Measurements from ENCODE around the gene DNAJC5. TPM values are rescaled to one million over a fixed set of nuclear protein-coding genes. Genes with fewer than 3 reads are reported as not detected.

Gene DNAJC5
- total RNA-seq, 1 donor from 2014 or later = 30.1 TPM

- DNase-seq (ENCODE audit: low spot score) = no peak
- intact Hi-C loops (cut with DNase I) = no loop called here
- ATAC-seq = no peak
Observed at GRCh38 chr20:63945031-63945658, 50.2 kb downstream of the DNAJC5 start.

DNA sequence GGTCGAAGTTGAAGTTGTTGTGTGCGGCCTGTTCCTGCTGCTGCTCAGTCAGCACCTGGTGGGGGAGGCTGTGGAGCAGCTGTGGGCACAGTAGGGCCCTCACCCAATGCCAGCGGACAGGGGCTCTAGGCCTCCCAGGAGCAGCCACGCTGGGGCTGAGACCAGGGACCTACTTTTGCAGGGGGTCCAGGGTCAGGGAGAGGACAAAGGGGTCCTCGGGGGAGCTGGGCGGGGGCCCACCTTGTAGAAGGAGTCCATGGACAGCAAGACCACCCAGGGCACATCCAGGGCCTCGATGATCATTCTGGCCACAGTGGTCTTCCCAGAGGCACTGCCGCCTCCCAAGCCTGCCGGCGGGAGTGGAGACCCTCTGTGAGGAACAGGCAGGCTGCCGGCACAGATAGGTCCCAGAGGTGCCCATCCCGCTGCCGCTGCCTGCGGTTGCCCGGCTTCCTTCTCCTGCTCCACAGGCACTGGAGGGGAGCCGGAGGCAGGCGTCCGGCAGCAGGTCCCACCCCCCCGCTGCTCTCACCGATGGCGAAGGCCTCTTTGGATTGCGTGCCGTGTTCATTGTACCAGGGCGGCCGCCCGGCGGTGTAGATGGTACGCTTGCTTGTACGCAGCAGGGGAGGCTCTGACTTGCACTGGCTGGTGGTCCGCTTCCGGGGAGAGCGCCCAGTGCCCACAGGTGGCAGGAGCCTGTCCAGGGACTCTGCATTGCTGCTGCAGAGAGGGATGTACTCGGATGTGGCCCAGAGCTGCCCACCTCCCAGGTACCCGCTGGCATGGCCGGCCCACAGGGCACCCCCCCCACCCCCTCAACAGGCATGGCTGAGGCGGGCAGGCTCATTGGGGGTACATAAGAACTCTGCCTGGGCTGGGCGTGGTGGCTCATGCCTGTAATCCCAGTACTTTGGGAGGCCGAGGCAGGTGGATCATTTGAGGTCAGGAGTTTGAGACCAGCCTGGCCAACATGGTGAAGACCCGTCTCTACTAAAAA is 51.3 kb downstream of the DNAJC5 start:
- intact Hi-C loops (cut with DNase I) = no loop called here
- ATAC-seq (no peak), DNase-seq (ENCODE audit: low spot score) (no peak)

DNA sequence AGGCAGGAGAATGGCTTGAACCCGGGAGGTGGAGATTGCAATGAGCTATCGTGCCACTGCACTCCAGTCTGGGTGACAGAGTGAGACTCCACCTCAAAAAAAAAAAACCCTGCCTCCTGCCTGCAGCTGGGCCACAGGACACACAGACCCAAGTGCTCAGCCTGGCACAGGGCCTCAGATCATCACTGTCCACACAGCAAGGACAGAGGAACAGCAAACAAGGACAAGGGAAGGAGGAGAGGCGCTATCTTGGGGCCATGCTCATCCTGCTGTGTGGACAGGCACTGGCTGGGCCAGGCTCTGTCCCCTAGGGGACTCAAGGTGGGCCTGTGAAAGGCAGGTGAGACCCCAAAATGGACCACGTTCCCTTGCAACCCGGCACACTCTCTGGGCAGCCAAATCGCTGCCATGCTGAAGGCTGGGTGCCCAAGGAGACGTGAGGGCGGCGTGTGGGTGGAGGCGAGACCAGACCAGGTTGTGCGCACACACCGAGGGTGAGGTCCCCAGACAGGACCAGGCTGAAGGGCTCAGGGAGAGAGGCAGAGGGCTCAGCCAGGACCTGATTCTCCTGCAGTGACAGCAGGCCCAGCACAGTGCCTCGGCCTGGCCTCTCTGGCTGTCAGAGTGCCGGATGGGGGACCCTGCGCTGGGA is 52.2 kb downstream of the DNAJC5 start:
- intact Hi-C loops (cut with DNase I) = no loop called here
- ATAC-seq (no peak), DNase-seq (ENCODE audit: low spot score) (no peak)

DNA sequence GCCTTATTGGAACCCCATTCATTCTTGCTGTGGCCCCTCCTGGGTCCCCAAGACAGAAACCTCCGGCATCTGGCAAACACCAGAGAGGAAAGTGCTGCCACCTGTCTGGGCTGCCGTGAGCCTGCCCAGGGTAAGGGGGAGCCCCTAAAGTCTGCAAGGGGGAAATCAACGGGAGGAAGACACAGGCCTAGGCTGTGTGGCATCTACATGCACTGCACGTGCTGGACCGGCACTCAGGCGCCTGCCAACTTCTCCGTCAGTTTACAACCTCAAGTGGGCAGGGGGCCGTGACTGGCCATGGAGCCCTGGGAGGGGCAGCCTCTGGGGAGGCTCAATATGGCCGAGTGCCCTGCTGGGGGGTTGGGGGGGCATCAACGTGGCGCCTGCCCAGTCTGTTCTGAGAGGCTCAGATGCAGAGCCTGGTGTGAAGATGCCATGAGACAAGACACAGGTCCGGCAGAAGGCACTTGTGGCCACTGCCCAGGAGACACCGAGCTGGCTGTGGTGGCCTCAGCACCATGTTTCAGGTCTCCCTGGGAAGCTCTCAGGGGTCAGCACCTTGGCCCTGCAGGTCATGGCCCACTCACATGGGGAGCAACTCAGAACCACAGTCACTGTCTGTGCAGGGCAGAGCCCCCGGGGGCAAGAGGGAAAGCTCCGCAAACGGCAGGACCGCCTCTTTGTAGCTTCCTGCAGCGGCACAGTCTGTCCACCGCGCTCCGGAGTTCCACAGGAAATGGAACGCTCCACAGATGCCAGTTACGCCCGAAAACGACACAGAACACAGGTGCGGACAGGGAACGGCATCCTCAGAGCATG is 52.9 kb downstream of the DNAJC5 start:
- intact Hi-C loops (cut with DNase I) = no loop called here
- peak; percentile 61 for DNase-seq (ENCODE audit: low spot score)
- no peak for ATAC-seq

DNA sequence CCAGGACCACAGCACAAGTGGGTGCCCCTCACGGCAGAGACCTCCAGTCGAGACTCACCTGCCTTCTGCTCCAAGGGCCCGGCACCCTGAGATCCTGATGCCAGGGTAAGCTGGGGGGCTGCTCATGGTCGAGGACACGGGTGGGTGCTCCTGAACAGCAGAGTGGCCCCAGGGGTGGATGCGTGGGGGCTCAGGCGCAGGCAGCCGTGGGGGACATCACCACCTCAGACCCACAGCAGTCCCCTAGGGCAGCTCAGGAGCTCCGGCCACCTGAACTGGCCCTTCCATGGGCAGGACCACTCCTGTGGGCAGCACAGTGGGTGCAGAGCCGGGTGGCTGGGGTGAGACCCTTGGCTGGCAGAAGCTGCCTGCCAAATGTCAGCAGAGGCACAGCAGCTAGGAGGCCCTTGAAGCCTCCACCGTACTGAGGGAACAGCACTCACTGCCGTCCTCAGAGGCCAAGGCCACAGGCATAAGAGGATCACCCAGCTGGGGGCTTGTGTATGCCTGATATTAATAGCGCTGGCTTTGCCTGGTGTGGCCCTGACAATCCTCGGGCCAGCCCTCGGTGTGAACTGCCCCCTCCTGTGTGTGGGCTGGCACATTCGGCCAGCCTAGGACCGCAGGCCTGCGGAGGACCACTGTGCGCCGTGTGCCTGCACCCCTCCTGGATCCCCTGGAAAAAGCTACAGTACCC is 55.9 kb downstream of the DNAJC5 start:
- DNase-seq (ENCODE audit: low spot score) (no peak), ATAC-seq (no peak)
- intact Hi-C loops (cut with DNase I) = no loop called here

DNA sequence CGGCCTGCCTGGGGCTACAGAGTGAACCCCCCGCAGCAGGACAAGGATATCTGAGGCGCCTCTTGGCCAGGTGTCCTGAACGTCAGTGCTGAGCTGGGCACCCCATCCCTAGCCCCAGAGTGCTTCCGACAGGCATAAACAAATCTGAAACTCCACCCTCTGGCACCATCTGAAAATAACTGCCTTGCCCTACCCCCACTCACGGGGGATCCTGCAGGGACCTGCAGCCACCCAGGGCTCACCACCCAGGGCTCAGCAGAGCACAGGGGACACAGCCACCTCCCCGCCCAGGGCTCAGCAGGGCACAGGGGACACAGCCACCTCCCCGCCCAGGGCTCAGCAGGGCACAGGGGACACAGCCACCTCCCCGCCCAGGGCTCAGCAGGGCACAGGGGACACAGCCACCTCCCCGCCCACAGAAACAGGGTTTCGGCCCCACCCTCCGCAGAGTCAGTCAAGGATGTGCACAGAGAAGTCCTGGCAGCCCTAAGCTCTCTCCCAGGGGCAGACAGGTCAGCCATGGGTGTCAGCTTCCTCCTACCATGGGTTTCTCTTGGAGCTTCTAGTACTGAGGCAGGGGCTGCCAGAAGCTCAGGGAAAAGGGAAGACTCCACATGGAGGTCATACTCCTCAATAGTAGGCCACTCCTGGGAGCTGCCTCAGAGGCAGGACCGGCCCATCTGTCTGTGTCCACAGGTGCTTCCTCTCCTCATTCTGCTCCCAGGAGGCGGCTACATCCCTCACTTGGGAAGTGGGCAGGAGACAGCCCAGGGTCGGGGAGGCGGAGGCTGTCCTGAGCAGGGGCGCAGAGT is 56.7 kb downstream of the DNAJC5 start:
- no peak for ATAC-seq
- intact Hi-C loops (cut with DNase I) = no loop called here
- DNase-seq (ENCODE audit: low spot score) = no peak

DNA sequence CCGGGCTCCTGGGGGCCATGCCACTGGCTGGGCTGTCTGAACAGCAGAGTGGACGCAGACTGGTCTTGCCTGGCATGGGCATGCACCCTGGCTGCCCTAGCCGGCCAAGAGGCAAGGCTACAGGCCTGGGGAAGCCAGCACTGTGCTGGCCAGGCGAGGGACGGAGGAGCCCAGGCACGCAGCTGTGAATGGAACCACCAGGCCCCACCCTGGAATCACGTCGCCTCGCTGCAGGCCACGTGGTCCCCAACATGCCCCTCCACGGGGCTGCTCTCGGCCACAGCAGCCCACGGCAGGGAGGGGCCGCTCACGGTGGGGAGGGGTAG is 57.2 kb downstream of the DNAJC5 start:
- no peak for ATAC-seq
- intact Hi-C loops (cut with DNase I) = no loop called here
- DNase-seq (ENCODE audit: low spot score) = no peak

DNA sequence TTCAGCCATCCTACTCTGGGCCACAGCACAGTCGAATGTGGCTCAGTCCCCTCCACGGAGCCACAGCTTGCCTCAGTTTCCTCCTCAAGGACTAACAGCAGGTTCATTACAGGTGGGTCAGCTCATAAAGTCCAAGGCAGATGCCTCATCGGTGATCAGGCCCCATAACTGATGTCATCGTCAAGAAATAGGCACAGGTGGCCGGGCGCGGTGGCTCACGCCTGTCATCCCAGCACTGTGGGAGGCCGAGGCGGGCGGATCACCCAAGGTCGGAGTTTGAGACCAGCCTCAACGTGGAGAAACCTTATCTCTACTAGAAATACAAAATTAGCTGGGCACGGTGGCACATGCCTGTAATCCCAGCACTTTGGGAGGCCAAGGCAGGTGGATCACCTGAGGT is 57.8 kb downstream of the DNAJC5 start:
- intact Hi-C loops (cut with DNase I) = no loop called here
- DNase-seq (ENCODE audit: low spot score) (no peak), ATAC-seq (no peak)

DNA sequence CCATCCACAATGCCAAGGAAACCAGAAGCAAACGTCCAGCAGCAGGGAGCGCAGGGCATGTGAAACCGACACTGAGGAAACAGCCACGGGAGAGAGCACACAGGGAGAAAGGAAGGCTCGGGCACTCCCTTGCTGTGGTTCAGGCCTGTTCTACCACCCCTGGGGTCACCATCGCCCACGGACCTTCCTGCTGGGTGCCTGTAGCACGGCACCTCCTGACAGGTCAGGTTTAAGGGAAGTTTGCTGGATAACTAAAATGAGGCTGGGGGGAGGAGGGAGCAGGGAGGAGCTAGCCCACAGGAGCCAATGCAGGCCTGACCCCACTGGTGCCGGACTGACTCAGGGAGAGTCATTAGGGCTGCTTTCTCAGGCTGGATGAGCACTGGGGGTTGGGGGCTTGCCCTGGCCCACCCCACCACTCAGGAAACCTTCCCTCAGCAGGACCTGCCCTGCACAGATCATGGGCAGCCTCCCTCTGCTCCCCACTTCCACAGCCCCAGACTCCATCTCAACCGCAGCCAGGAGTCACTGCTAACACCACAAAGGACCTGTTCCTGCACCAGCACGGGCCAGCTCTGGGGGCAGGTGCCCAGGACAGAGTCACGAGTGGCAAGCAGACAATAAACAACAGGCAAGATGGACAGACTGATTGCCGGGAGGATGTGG is 59.0 kb downstream of the DNAJC5 start:
- ATAC-seq (no peak), DNase-seq (ENCODE audit: low spot score) (no peak)
- intact Hi-C loops (cut with DNase I) = no loop called here

- ATAC-seq (no peak), DNase-seq (ENCODE audit: low spot score) (no peak)
- intact Hi-C loops (cut with DNase I) = no loop called here
Observed at GRCh38 chr20:63955281-63955826, 60.4 kb downstream of the DNAJC5 start.

DNA sequence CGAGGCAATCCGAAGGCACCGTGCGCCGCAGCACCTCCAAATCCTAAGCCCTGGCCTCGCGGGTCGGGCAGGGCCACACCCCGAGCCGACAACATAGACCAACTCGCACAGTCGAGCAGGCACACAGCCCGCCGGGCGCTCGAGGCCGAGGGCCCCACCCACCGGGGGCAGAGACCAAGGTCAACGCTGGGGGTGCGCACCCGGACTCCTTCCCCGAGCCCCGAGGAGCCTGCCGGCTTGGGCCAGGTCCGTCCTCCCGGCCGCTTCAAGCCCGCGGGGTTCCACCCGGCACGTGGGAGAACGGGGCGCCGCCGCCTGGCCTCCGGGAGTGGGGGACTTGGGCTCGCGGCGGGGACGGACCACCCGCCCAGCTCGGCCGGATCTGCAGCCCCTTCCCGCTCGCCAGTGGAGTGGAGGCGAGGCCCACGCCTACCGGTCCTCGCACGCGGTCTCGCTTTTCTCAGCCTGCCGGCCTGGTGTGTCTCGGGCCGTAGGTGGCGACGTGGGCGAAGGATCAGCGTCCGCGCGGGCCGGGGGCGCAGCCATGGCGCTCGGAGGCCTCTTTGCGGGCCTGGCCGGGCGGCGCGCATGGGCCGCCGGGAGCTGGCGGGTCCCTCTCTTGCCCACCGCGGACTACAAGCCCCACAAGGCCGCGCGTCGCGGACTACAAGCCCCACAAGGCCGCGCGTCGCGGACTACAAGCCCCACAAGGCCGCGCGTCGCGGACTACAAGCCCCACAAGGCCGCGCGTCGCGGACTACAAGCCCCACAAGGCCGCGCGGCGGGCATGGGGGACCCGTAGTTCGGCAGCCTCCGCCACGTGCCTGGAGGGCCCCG is 61.1 kb downstream of the DNAJC5 start, which contains the start of gene UCKL1:
Gene UCKL1, minus strand, starts transcription at position 590 of the 837 bp plus-strand sequence. Its CDS starts 44 bp downstream, at position 546.
- DNase-seq (ENCODE audit: low spot score) = peak; percentile 95
- peak; percentile 90 for ATAC-seq
- intact Hi-C loops (cut with DNase I) = no loop called here

DNA sequence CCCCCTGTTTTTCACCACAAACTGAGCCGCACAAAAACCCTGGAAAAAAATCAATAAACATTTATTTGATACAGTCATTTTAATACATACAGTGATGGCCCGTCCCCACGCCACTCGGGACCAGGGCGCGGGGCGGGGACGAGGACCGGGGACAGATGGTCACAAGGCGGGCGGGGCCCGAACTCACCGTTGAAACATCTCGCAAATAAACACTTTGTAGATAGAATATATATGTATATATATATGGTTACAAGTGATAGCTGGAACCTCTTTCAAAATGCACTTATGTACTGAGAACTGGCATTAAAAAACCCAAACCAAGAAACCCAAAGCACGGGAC is 61.7 kb downstream of the DNAJC5 start:
- ATAC-seq = no peak
- no peak for DNase-seq (ENCODE audit: low spot score)
- intact Hi-C loops (cut with DNase I) = no loop called here

- ATAC-seq (peak; percentile 74), DNase-seq (ENCODE audit: low spot score) (peak; percentile 84)
- intact Hi-C loops (cut with DNase I) = no loop called here
Observed at GRCh38 chr20:63957004-63957689, 62.2 kb downstream of the DNAJC5 start.

DNA sequence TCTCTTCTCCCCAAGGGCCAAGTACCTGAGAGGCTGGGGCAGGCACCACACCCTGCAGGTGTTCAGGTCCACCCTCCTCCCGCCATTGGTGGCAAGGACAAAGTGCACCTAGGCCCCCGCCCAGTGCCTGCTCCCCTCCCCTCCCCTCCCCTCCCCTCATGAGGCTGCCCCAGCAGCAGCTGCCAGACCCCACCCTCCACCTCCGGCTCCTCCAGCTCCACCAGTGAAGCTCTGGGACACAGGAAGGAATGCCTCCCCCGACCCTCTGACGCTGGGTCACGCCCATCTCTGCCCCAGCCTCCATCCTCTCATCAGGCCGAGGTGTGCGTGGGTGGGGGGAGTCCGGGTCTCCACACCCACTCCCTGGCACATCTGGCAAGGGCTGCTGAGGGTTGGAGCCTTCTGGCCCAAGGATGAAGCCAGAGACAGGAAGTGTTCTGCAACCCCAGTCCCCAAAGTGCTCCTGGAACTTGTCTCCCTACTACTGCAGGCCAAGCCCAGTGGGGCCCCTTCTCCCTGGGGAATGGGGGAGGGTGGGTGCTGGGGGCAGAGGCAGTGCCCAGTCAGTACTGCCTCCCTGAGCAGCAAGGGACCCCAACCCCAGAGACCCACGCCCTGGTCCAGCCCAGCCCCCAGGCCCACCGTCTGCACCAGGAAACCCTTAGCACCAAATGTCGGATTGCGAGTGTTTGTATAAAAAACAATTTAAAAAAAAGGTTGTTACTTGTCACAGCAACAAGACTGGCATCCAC is 62.9 kb downstream of the DNAJC5 start:
- intact Hi-C loops (cut with DNase I) = no loop called here
- ATAC-seq = peak; percentile 0
- no peak for DNase-seq (ENCODE audit: low spot score)

DNA sequence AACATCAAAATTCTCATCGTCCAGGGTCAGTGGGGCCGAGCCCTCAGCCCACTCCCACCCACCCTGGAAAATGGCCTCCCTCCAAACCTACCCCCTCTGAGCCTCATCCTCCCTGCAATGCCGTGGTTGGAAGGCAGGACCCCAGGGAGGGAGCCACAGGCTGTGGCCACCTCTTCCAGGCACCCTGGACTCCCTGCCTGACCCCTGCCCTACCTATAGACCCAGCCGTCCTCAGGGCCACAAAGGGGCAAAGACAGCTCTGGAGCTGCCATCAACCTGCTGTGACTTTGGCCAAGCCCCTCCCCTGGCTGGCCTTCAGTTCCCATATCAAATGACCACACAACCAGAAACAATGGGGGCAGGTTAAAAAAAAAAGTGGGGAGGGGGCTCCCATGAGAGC is 63.5 kb downstream of the DNAJC5 start:
- no peak for DNase-seq (ENCODE audit: low spot score)
- no peak for ATAC-seq
- intact Hi-C loops (cut with DNase I) = no loop called here

All from sciatic nerve (tissue), 2 donors.